ENCODE data around the gene TAS1R2. TPM values are rescaled to one million over a fixed set of nuclear protein-coding genes. Genes with fewer than 3 reads are reported as not detected.

Gene TAS1R2
- total RNA-seq = not detected

GRCh38 chr1:18859560-18859959, at the start of gene TAS1R2:
TSS of gene TAS1R2 (minus strand) at chr1:18859660. CDS start at chr1:18859660, 0 bp downstream.
- Mint-ChIP-seq H3K4me1 (ENCODE audit: low read depth in 2 of 2) (no peaks in the 10 kb centered on the region), H3K9me3 (no peaks in the 10 kb centered on the region), H3K4me3 (no peak within 1 kb of the TSS), H3K27ac (no peak within 1 kb of the TSS), H3K36me3 (no peaks in the 10 kb centered on the region), H3K27me3 (peaks cover 8 to 10% of the 10 kb centered on the region in 2 donors)
- DNase-seq (ENCODE audit: low spot score) (no peak), ATAC-seq (no peak)

GRCh38 chr1:18907917-18908845, 48.7 kb upstream of the TAS1R2 start:
- Mint-ChIP-seq H3K9me3 (no peaks in the 10 kb centered on the region), H3K4me1 (ENCODE audit: low read depth in 2 of 2) (peaks cover 23 to 26% of the 10 kb centered on the region in 2 donors), H3K27ac (peak overlapping the region; percentile 54 to 68), H3K4me3 (peak overlapping the region; percentile 51), H3K27me3 (no peaks in the 10 kb centered on the region), H3K36me3 (peaks cover 7% of the 10 kb centered on the region)
- no peak for DNase-seq (ENCODE audit: low spot score)
- peak; percentile 44 to 68 for ATAC-seq

- peaks cover 7% of the 10 kb centered on the region for H3K36me3 Mint-ChIP-seq
- DNase-seq (ENCODE audit: low spot score) (no peak), ATAC-seq (no peak)
- H3K27ac Mint-ChIP-seq = peak overlapping the region; percentile 54 to 68
- peak overlapping the region; percentile 51 for H3K4me3 Mint-ChIP-seq
- no peaks in the 10 kb centered on the region for H3K27me3 Mint-ChIP-seq
- H3K9me3 Mint-ChIP-seq = no peaks in the 10 kb centered on the region
- H3K4me1 Mint-ChIP-seq (ENCODE audit: low read depth in 2 of 2) = peaks cover 21 to 24% of the 10 kb centered on the region in 2 donors
Observed at GRCh38 chr1:18907021-18907916, 47.8 kb upstream of the TAS1R2 start.

GRCh38 chr1:18903291-18903756, 43.9 kb upstream of the TAS1R2 start:
- H3K27ac Mint-ChIP-seq = peak overlapping the region; percentile 91
- no peaks in the 10 kb centered on the region for H3K9me3 Mint-ChIP-seq
- H3K36me3 Mint-ChIP-seq = no peaks in the 10 kb centered on the region
- DNase-seq (ENCODE audit: low spot score) = no peak
- peak overlapping the region; percentile 92 for H3K4me3 Mint-ChIP-seq
- no peaks in the 10 kb centered on the region for H3K27me3 Mint-ChIP-seq
- peaks cover 29 to 38% of the 10 kb centered on the region in 2 donors for H3K4me1 Mint-ChIP-seq (ENCODE audit: low read depth in 2 of 2)
- no peak for ATAC-seq

- Mint-ChIP-seq H3K9me3 (no peaks in the 10 kb centered on the region), H3K27me3 (no peaks in the 10 kb centered on the region), H3K4me1 (ENCODE audit: low read depth in 2 of 2) (peaks cover 24 to 34% of the 10 kb centered on the region in 2 donors), H3K27ac (peak within 1 kb of the TSS; percentile 91), H3K4me3 (peak within 1 kb of the TSS; percentile 92), H3K36me3 (no peaks in the 10 kb centered on the region)
- DNase-seq (ENCODE audit: low spot score) (peak; percentile 97), ATAC-seq (peak; percentile 99)
Observed at GRCh38 chr1:18902523-18903290, 43.2 kb upstream of the TAS1R2 start, which contains the start of gene ALDH4A1. TSS of gene ALDH4A1 (minus strand) at chr1:18902555. CDS start at chr1:18902523, 32 bp downstream.

- H3K4me1 Mint-ChIP-seq (ENCODE audit: low read depth in 2 of 2) = peaks cover 19 to 27% of the 10 kb centered on the region in 2 donors
- H3K27ac Mint-ChIP-seq = peak overlapping the region; percentile 91
- H3K9me3 Mint-ChIP-seq = no peaks in the 10 kb centered on the region
- H3K27me3 Mint-ChIP-seq = no peaks in the 10 kb centered on the region
- H3K36me3 Mint-ChIP-seq = no peaks in the 10 kb centered on the region
- DNase-seq (ENCODE audit: low spot score) = no peak
- peak overlapping the region; percentile 92 for H3K4me3 Mint-ChIP-seq
- no peak for ATAC-seq
Observed at GRCh38 chr1:18901952-18902522, 42.6 kb upstream of the TAS1R2 start.

- H3K4me3 Mint-ChIP-seq = peak overlapping the region; percentile 92
- no peaks in the 10 kb centered on the region for H3K9me3 Mint-ChIP-seq
- H3K27ac Mint-ChIP-seq = peak overlapping the region; percentile 91
- no peaks in the 10 kb centered on the region for H3K36me3 Mint-ChIP-seq
- ATAC-seq = no peak
- no peaks in the 10 kb centered on the region for H3K27me3 Mint-ChIP-seq
- peaks cover 14 to 24% of the 10 kb centered on the region in 2 donors for H3K4me1 Mint-ChIP-seq (ENCODE audit: low read depth in 2 of 2)
- DNase-seq (ENCODE audit: low spot score) = no peak
Observed at GRCh38 chr1:18901147-18901951, 41.9 kb upstream of the TAS1R2 start.

- Mint-ChIP-seq H3K9me3 (no peaks in the 10 kb centered on the region), H3K4me1 (ENCODE audit: low read depth in 2 of 2) (peaks cover 14 to 24% of the 10 kb centered on the region in 2 donors), H3K27ac (no peak overlapping the region), H3K4me3 (no peak overlapping the region), H3K36me3 (no peaks in the 10 kb centered on the region), H3K27me3 (no peaks in the 10 kb centered on the region)
- DNase-seq (ENCODE audit: low spot score) (no peak), ATAC-seq (no peak)
Observed at GRCh38 chr1:18900303-18900841, 40.9 kb upstream of the TAS1R2 start.

- Mint-ChIP-seq H3K27me3 (no peaks in the 10 kb centered on the region), H3K36me3 (no peaks in the 10 kb centered on the region), H3K9me3 (no peaks in the 10 kb centered on the region), H3K4me3 (no peak overlapping the region), H3K4me1 (ENCODE audit: low read depth in 2 of 2) (peaks cover 14 to 24% of the 10 kb centered on the region in 2 donors), H3K27ac (no peak overlapping the region)
- ATAC-seq = no peak
- DNase-seq (ENCODE audit: low spot score) = no peak
Observed at GRCh38 chr1:18899363-18900049, 40.0 kb upstream of the TAS1R2 start.

GRCh38 chr1:18898567-18898966, 39.1 kb upstream of the TAS1R2 start:
- H3K4me1 Mint-ChIP-seq (ENCODE audit: low read depth in 2 of 2) = peaks cover 10 to 23% of the 10 kb centered on the region in 2 donors

GRCh38 chr1:18895317-18895716, 35.9 kb upstream of the TAS1R2 start:
- peaks cover 5 to 6% of the 10 kb centered on the region in 2 donors for H3K4me1 Mint-ChIP-seq (ENCODE audit: low read depth in 2 of 2)
- ATAC-seq (no peak), DNase-seq (ENCODE audit: low spot score) (no peak)
- no peak overlapping the region for H3K4me3 Mint-ChIP-seq
- no peak overlapping the region for H3K27ac Mint-ChIP-seq
- H3K9me3 Mint-ChIP-seq = no peaks in the 10 kb centered on the region
- no peaks in the 10 kb centered on the region for H3K27me3 Mint-ChIP-seq
- H3K36me3 Mint-ChIP-seq = no peaks in the 10 kb centered on the region

More at GRCh38 chr1:18898567-18898966, 39.1 kb upstream of the TAS1R2 start:
- DNase-seq (ENCODE audit: low spot score) (no peak), ATAC-seq (no peak)
- Mint-ChIP-seq H3K9me3 (no peaks in the 10 kb centered on the region), H3K4me3 (no peak overlapping the region), H3K27me3 (no peaks in the 10 kb centered on the region), H3K27ac (no peak overlapping the region), H3K36me3 (no peaks in the 10 kb centered on the region)

All from natural killer cell treated with Interleukin-12 subunit alpha and Interleukin-12 subunit beta and Interleukin-15 and Interleukin-18, amount 100 ng/mL, for 72 hours (primary cell).